Astrocyte of the cerebellum (primary cell): ENCODE measurements around the gene PPME1.

ENCODE experiments used
- DNase-seq: peaks from one replicate; pipeline ENCODE4 v3.0.0-alpha.2; 2011; ENCODE audit warnings: low read depth
- H3K4me3 ChIP-seq: 2 replicates; pipeline ENCODE4 v1.5.1; 2011; ENCODE audit warnings: mild to moderate bottlenecking, low read depth, low read length, moderate library complexity
- in situ Hi-C: cut with HindIII; loops from 2 replicates; pipeline ENCODE4 v1.10.0; 2017; ENCODE audit warnings: low sequenced_read_pairs
- TF ChIP-seq, protein P1 (sequence below): IDR thresholded peaks from 2 replicates; pipeline ENCODE4 v1.5.1; 2012; ENCODE audit warnings: low read length, low read depth, moderate library complexity, mild to moderate bottlenecking; ENCODE audit errors: missing control alignments

PPME1 gene

DNA sequence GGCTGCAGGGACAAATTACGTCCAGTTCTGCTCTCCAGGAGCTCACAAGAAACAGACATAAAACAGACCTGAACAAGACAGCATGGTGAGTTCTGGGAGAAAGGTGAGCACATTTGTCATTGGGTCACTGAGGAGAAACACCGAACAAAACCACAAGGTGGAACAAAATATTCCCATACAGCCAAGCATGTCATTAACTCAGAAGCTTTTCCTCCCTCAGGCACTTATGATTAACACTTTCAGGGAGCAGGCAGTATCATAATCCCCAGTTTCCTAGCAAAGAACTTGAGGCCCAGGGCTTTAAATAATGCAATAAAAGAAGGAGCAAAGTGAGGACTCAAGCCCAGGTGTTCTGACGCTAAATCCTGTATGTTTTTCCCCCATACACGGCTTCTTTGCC, 97.4 kb downstream of the PPME1 start:
- in situ Hi-C loops, result loop anchor here (25.0 kb wide), 1 partner anchor 169 kb away; no protein-coding TSS in a partner anchor
- TF ChIP-seq, protein P1, sequence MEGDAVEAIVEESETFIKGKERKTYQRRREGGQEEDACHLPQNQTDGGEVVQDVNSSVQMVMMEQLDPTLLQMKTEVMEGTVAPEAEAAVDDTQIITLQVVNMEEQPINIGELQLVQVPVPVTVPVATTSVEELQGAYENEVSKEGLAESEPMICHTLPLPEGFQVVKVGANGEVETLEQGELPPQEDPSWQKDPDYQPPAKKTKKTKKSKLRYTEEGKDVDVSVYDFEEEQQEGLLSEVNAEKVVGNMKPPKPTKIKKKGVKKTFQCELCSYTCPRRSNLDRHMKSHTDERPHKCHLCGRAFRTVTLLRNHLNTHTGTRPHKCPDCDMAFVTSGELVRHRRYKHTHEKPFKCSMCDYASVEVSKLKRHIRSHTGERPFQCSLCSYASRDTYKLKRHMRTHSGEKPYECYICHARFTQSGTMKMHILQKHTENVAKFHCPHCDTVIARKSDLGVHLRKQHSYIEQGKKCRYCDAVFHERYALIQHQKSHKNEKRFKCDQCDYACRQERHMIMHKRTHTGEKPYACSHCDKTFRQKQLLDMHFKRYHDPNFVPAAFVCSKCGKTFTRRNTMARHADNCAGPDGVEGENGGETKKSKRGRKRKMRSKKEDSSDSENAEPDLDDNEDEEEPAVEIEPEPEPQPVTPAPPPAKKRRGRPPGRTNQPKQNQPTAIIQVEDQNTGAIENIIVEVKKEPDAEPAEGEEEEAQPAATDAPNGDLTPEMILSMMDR, result no peak
- H3K4me3 ChIP-seq, result no peak overlapping the region
- no peak for DNase-seq

DNA sequence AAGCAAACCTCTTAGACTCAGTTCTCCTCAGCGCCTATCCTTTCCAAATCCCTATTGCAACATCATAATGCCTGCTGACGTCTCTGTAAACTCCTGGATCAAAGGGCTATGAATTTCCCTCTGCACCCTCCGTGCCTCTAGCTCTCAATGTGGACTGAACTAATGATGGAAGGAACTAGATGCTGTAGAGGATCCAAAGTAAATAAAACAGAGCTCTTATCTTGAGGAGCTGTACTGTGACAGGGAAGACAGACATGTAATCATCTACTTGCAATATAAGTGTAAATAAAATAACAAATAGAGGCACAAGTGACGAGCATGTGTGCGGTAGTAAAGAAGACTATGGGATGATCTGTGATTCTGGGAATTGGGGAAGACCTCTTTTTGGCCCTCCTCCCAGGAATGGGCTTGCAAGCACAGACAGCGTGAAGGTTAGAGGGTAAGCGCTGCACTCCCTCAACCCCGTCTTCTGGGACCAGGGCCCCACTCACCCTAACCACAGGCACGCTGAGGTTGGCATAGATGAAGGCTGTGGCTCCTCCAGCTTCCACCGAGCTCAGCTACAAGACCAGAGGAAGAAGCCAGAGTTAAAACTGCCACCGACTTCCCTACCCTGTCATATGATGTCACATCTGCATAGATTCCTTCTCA, 98.2 kb downstream of the PPME1 start:
- no peak for DNase-seq
- no peak overlapping the region for H3K4me3 ChIP-seq
- in situ Hi-C loops, result loop anchor here (25.0 kb wide), 1 partner anchor 168 kb away; no protein-coding TSS in a partner anchor
- TF ChIP-seq, protein P1, result no peak

DNA sequence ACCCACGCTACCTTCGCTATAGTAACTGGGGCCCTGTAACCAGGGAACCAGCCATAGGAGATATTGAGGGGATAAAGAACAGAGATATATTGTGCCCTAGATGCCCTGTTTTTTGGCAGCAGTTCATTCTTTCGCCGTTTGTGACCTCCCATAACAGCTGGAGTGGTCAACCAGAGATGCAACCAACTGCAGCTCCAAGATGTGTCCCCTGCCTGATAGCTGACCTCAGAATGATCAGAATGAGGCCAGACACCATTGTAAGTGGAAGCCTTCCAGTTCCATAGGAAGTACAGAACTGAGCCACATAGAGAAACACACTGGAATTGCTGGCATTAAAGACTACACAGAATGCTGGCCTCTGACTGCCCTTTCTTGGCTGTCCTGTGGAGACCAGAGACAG, 101.2 kb downstream of the PPME1 start:
- in situ Hi-C loops, result loop anchor here (25.0 kb wide), 1 partner anchor 165 kb away; no protein-coding TSS in a partner anchor
- H3K4me3 ChIP-seq, result no peak overlapping the region

DNA sequence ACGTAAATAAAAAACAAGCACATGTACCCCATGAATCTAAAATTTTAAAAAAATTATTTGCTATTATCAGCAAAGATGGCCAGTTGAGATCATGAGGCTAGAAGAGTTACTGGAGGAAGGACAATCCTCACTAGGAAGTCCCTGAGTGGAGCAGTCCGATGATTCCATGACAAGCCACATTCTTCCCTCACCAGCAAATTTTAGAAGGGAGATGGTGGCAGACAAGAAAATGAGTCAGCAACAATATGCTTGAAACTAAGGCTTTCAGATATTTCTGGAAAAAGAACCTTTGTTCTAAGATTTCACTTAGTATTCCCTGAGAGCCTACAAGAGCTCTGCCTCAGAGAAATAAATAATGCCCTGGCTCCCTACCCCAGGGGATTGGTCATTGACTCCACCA, 105.5 kb downstream of the PPME1 start:
- no peak for DNase-seq
- H3K4me3 ChIP-seq, result no peak overlapping the region
- TF ChIP-seq, protein P1, result no peak
- in situ Hi-C loops, result no loop called here

More for the DNA sequence above, 101.2 kb downstream of the PPME1 start:
- no peak for DNase-seq
- TF ChIP-seq, protein P1, result no peak

DNA sequence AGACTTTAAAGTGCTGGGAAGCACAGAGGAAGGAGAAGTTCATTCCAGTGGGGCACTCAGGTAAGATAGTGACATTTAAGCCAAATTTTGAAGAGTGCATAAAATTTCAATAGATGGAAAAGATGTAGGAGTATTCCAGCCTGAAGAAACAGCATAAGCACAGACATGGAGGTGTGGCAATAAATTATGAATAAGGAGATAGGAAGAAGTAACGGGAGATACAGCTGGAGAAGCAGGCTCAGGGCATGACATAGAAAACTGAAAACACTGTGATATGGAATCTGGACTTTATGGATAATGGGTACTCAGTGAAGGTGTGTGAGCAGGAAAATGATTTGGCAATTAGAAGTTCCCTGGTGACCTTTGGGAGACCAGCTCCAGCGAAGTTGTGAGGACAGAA, 107.0 kb downstream of the PPME1 start:
- no peak overlapping the region for H3K4me3 ChIP-seq
- DNase-seq, result no peak
- TF ChIP-seq, protein P1, result no peak
- in situ Hi-C loops, result no loop called here

DNA sequence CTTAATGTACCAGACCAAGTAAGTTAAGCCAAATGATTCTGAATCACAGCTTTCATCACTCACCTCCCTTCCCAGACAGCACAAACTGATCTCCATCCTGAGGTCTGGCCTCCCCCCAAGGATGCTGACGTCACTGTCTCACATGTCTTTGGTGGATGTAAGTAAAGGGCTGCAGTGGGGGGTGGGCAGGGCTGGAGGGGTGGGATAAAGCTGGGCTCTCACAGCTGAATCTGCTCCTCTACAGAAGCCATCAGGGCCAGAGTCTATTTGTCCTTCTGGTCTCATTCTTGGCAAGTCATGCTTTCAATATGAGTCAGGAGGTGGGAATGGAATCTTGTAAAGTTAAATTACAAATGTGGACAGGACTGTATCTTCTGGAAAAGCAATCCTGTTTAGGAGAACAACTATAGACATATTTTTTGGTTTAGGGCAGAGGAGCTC, 107.7 kb downstream of the PPME1 start:
- TF ChIP-seq, protein P1, result no peak
- no peak overlapping the region for H3K4me3 ChIP-seq
- peak; percentile 98 for DNase-seq
- in situ Hi-C loops, result no loop called here
